Panc1 (cell line): ENCODE data around the gene CEACAM5.

Experiments used
- POLR2AphosphoS5 ChIP-seq: IDR thresholded peaks from 2 replicates; pipeline ENCODE4 v1.6.1; 2012; ENCODE audit warnings: mild to moderate bottlenecking, low read depth, low read length, moderate library complexity
- TF ChIP-seq, protein P1 (sequence below): fragments of 450-650 bp; IDR thresholded peaks from 2 replicates; pipeline ENCODE4 v1.5.1; 2017; ENCODE audit warnings: mild to moderate bottlenecking

DNA sequence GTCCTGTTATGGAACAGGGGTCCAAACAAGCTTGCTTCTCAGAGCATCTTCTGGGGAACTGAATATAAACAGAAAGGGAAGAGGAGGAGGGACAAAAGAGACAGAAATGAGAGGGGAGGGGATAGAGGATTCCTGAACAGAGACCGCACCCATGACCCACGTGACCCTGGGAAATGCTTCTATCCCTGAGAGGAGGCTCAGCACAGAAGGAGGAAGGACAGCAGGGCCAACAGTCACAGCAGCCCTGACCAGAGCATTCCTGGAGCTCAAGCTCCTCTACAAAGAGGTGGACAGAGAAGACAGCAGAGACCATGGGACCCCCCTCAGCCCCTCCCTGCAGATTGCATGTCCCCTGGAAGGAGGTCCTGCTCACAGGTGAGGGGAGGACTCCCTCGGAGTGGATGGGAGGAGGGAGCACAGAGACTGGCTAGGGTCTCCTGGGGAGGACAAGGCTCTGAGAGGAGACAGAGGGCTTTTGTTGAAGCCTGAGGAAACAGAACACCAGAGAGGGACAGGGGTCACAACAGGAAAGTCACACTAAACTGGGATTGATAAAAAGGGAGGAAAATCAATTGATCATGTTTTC lies 47.0 kb downstream of the CEACAM5 start, which contains the start of gene CEACAM6:
- TF ChIP-seq, protein P1, sequence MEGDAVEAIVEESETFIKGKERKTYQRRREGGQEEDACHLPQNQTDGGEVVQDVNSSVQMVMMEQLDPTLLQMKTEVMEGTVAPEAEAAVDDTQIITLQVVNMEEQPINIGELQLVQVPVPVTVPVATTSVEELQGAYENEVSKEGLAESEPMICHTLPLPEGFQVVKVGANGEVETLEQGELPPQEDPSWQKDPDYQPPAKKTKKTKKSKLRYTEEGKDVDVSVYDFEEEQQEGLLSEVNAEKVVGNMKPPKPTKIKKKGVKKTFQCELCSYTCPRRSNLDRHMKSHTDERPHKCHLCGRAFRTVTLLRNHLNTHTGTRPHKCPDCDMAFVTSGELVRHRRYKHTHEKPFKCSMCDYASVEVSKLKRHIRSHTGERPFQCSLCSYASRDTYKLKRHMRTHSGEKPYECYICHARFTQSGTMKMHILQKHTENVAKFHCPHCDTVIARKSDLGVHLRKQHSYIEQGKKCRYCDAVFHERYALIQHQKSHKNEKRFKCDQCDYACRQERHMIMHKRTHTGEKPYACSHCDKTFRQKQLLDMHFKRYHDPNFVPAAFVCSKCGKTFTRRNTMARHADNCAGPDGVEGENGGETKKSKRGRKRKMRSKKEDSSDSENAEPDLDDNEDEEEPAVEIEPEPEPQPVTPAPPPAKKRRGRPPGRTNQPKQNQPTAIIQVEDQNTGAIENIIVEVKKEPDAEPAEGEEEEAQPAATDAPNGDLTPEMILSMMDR: no peak
- no peak for TF ChIP-seq POLR2AphosphoS5
